H1 (cell line): ENCODE results near the gene GNB5. TPM values are rescaled to one million over a fixed set of nuclear protein-coding genes. Genes with fewer than 3 reads are reported as not detected.
A peak's percentile ranks its signal among the peaks of the same experiment; 100 is the strongest.

Experiments
- CTCF ChIA-PET: fragments of 300-600 bp; sonication (Branson Sonifier 250); formaldehyde crosslinking; loops from one replicate; lab custom pipeline; 2021; ENCODE audit not compliant: partially characterized antibody; lab: Charles Lee
- POLR2A ChIA-PET: fragments of 300-600 bp; sonication (Branson Sonifier 250); formaldehyde crosslinking; loops from one replicate; lab custom pipeline; 2021; ENCODE audit warnings: inconsistent platforms; ENCODE audit not compliant: partially characterized antibody; lab: Charles Lee
- DNase-seq, 2 experiments: peaks; one replicate each; pipeline versions ENCODE4 v3.0.0 to v3.0.0-alpha.2; 2010 to 2022; ENCODE audit warnings: low spot score in 2 of 2, low read depth in 1 of 2, mixed read lengths in 1 of 2
- FAIRE-seq: peaks from 2 replicates; lab custom pipeline; 2011; peaks lifted over from hg19 to GRCh38; lab: Jason Lieb, UNC
- H2AFZ ChIP-seq: 2 replicates; pipeline ENCODE4 v1.8.1; 2012; ENCODE audit warnings: low read length, inconsistent platforms
- H2AK5ac ChIP-seq: 2 replicates; pipeline ENCODE4 v1.6.1; 2013; ENCODE audit warnings: low read depth, low read length
- H2BK120ac ChIP-seq: replicated peaks from 2 replicates; pipeline ENCODE3; 2013; ENCODE audit warnings: low read depth, low read length, inconsistent platforms
- H2BK12ac ChIP-seq: 2 replicates; pipeline ENCODE4 v1.6.1; 2013; ENCODE audit warnings: low read depth, low read length
- H2BK15ac ChIP-seq: 2 replicates; pipeline ENCODE4 v1.6.1; 2013; ENCODE audit warnings: low read length
- H2BK20ac ChIP-seq: 2 replicates; pipeline ENCODE4 v1.6.1; 2013; ENCODE audit warnings: low read length
- H2BK5ac ChIP-seq: 2 replicates; pipeline ENCODE4 v1.6.1; 2013; ENCODE audit warnings: low read depth, low read length
- H3K14ac ChIP-seq: 2 replicates; pipeline ENCODE4 v1.6.1; 2013; ENCODE audit warnings: inconsistent platforms; ENCODE audit not compliant: insufficient read length
- H3K18ac ChIP-seq: 2 replicates; pipeline ENCODE4 v1.6.1; 2013; ENCODE audit warnings: low read length; ENCODE audit errors: extremely low read depth
- H3K23ac ChIP-seq: 2 replicates; pipeline ENCODE4 v1.6.1; 2013; ENCODE audit warnings: inconsistent platforms; ENCODE audit not compliant: insufficient read length
- H3K23me2 ChIP-seq: 2 replicates; pipeline ENCODE4 v1.6.1; 2013; ENCODE audit warnings: low read depth, low read length
- H3K27ac ChIP-seq: 2 replicates; pipeline ENCODE4 v1.6.1; 2011; ENCODE audit warnings: low read depth, low read length, inconsistent platforms
- H3K27me3 ChIP-seq, 4 experiments: replicated peaks in 1 of 4; 1 replicate in 1 of 4; 2 replicates in 3 of 4; pipeline versions ENCODE4 v1.6.1 to v1.8.1; 2011 to 2013; ENCODE audit warnings: low read length in 3 of 4, mild to moderate bottlenecking in 3 of 4, inconsistent platforms in 2 of 4, mixed read lengths in 2 of 4, moderate library complexity in 1 of 4; ENCODE audit not compliant: control insufficient read depth in 3 of 4, insufficient read depth in 3 of 4; ENCODE audit errors: extremely low read depth in 1 of 4
- H3K36me3 ChIP-seq, 4 experiments: 2 replicates each; pipeline versions ENCODE4 v1.6.1 to v1.8.1; 2011 to 2013; ENCODE audit warnings: mild to moderate bottlenecking in 4 of 4, low read length in 3 of 4, moderate library complexity in 2 of 4, control low read depth in 1 of 4, inconsistent platforms in 1 of 4; ENCODE audit not compliant: insufficient read depth in 4 of 4, control insufficient read depth in 2 of 4
- H3K4ac ChIP-seq: replicated peaks from 2 replicates; pipeline ENCODE3; 2013; ENCODE audit warnings: low read length, low read depth, mixed read lengths, inconsistent platforms; ENCODE audit not compliant: insufficient read length
- H3K4me1 ChIP-seq, 4 experiments: replicated peaks in 1 of 4; 1 replicate in 1 of 4; 2 replicates in 3 of 4; pipeline versions ENCODE4 v1.6.1 to v1.8.1; 2011 to 2013; ENCODE audit warnings: low read length in 3 of 4, inconsistent platforms in 2 of 4, mixed read lengths in 1 of 4; ENCODE audit not compliant: insufficient read depth in 4 of 4, control insufficient read depth in 3 of 4
- H3K4me2 ChIP-seq, 2 experiments: 2 replicates each; pipeline versions ENCODE4 v1.6.1 to v1.8.1; 2011 to 2013; ENCODE audit warnings: low read depth in 2 of 2, low read length in 2 of 2, control low read depth in 1 of 2, inconsistent platforms in 1 of 2, mild to moderate bottlenecking in 1 of 2; ENCODE audit not compliant: insufficient read depth in 1 of 2
- H3K4me3 ChIP-seq, 4 experiments: fragments of 200-600, 300-600 bp in 1 of 4; sonication (generic), shearing (Covaris generic), sonication (Bioruptor Twin) in 1 of 4; 2 replicates each; pipeline versions ENCODE4 v1.5.1 to v1.8.1; 2011 to 2016; ENCODE audit warnings: low read length in 4 of 4, low read depth in 3 of 4, control low read depth in 2 of 4, inconsistent platforms in 2 of 4, mild to moderate bottlenecking in 2 of 4, mixed read lengths in 1 of 4, moderate library complexity in 1 of 4; ENCODE audit not compliant: insufficient read depth in 2 of 4; ENCODE audit errors: extremely low read depth in 1 of 4
- H3K56ac ChIP-seq: replicated peaks from 2 replicates; pipeline ENCODE3; 2013; ENCODE audit warnings: low read depth, mild to moderate bottlenecking, mixed read lengths, low read length, inconsistent platforms; ENCODE audit not compliant: insufficient read length
- H3K79me1 ChIP-seq: 2 replicates; pipeline ENCODE4 v1.6.1; 2013; ENCODE audit warnings: low read depth, low read length, control low read depth
- H3K79me2 ChIP-seq, 2 experiments: 2 replicates each; pipeline versions ENCODE4 v1.6.1 to v1.8.1; 2012 to 2013; ENCODE audit warnings: low read length in 2 of 2, mild to moderate bottlenecking in 2 of 2, inconsistent platforms in 1 of 2; ENCODE audit not compliant: insufficient read depth in 2 of 2, control insufficient read depth in 1 of 2
- H3K9ac ChIP-seq, 4 experiments: replicated peaks in 1 of 4; 1 replicate in 1 of 4; 2 replicates in 3 of 4; pipeline versions ENCODE4 v1.6.1 to v1.8.1; 2011 to 2013; ENCODE audit warnings: low read depth in 3 of 4, low read length in 3 of 4, control low read depth in 2 of 4, mild to moderate bottlenecking in 2 of 4, moderate library complexity in 2 of 4, inconsistent platforms in 1 of 4; ENCODE audit errors: extremely low read depth in 1 of 4
- H3K9me3 ChIP-seq, 2 experiments: 2 replicates each; pipeline versions ENCODE4 v1.6.1 to v1.8.1; 2012 to 2013; ENCODE audit warnings: mild to moderate bottlenecking in 2 of 2, moderate library complexity in 2 of 2, control low read depth in 1 of 2, inconsistent platforms in 1 of 2, low read depth in 1 of 2, low read length in 1 of 2, mixed read lengths in 1 of 2; ENCODE audit not compliant: insufficient read depth in 2 of 2
- H4K20me1 ChIP-seq, 2 experiments: replicated peaks in 1 of 2; 2 replicates each; pipeline versions ENCODE3 to v1.8.1; 2011 to 2013; ENCODE audit warnings: inconsistent platforms in 2 of 2, low read length in 2 of 2, mild to moderate bottlenecking in 1 of 2; ENCODE audit not compliant: insufficient read depth in 2 of 2, control insufficient read depth in 1 of 2
- H4K5ac ChIP-seq: 2 replicates; pipeline ENCODE4 v1.6.1; 2013; ENCODE audit warnings: low read length, low read depth, mixed read lengths, inconsistent platforms; ENCODE audit not compliant: insufficient read length
- H4K8ac ChIP-seq: 2 replicates; pipeline ENCODE4 v1.8.0; 2013; ENCODE audit warnings: mild to moderate bottlenecking, moderate library complexity, low read length, inconsistent platforms; ENCODE audit not compliant: insufficient read depth; ENCODE audit errors: extremely low read depth
- H4K91ac ChIP-seq: replicated peaks from 2 replicates; pipeline ENCODE3; 2013; ENCODE audit warnings: low read length, mixed read lengths, inconsistent platforms; ENCODE audit not compliant: insufficient read length
- GABPA ChIP-seq: IDR thresholded peaks from 2 replicates; pipeline ENCODE4 v1.6.1; 2011; ENCODE audit warnings: mild to moderate bottlenecking, low read length, moderate library complexity, borderline replicate concordance; ENCODE audit not compliant: insufficient read depth
- JUN ChIP-seq: IDR thresholded peaks from 2 replicates; pipeline ENCODE4 v1.6.1; 2011; ENCODE audit warnings: low read depth, mild to moderate bottlenecking, improper control_type of control experiment, low read length
- TAF7 ChIP-seq: optimal IDR thresholded peaks from 2 replicates; pipeline ENCODE3; 2011; ENCODE audit warnings: low read depth, mild to moderate bottlenecking, inconsistent platforms, low read length, moderate library complexity, borderline replicate concordance
- WGBS, 2 experiments: shearing (Covaris generic) in 1 of 2; methylation state at CpG; one replicate each; pipeline versions ENCODE4 v1.1.6 to v1.1.7; 2013 to 2015; ENCODE audit warnings: low lambda C conversion rate in 2 of 2, mixed read lengths in 2 of 2, inconsistent platforms in 1 of 2, low coverage in 1 of 2, missing lambda C conversion rate in 1 of 2; ENCODE audit not compliant: insufficient replicate concordance in 2 of 2, insufficient coverage in 1 of 2, insufficient read length in 1 of 2; ENCODE audit errors: extremely low coverage in 1 of 2, missing lambda C conversion rate in 1 of 2; 5-methylcytosine and 5-hydroxymethylcytosine counted together
- polyA plus RNA-seq, 7 experiments: library from polyadenylated mRNA; depleted of rRNA in 3 of 7; stranded (reverse) in 5 of 7; unstranded in 2 of 7; fragments of >200 nt in 5 of 7; fragments of 200-250 nt in 2 of 7; gene quantifications; 1 replicate in 5 of 7; 2 replicates in 1 of 7; 4 replicates in 1 of 7; pipeline versions ENCODE4 v1.2.1 to v1.2.3, GENCODE V29; 2011 to 2013; ENCODE audit warnings: missing spikeins in 2 of 7, mixed read lengths in 2 of 7
- total RNA-seq: library from RNA; stranded (reverse); fragmentation: NEBNext Ultra II Directional; extraction: Animal tissue kit (Norgen Biotek cat#: 25700); gene quantifications from 2 replicates; pipeline ENCODE4 v1.2.1, GENCODE V29; 2021

GNB5 gene
- total and polyA plus RNA-seq, 2 of the 8 experiments (the other 6 are each of a cell fraction or from before 2014, with no cell fraction given): 21.7 to 42.5 TPM

DNA sequence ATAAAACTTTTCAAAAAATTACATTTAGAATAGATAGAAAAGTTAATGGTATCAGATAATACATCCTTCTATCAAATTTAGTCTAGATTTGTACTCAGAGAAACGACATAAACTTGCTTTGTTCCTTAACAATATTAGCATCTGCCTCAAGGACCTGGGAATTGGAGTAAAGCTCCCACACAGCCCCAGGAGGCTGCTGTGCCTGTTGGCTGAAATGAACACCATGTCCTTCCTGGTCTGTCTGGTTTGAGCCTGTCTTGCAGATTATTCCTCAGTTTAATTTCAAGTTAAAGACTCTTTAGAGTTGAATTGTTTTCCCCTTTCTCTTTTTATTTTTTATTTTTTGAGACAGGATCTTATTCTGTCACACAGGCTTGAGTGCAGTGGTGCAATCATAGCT lies 19.4 kb downstream of the GNB5 start:
- Histone ChIP-seq H2BK20ac (no peak overlapping the region), H3K9ac (no peak overlapping the region), H3K4me3 (no peak overlapping the region), H3K36me3 (no peaks in the 10 kb centered on the region; a peak in 1 of 8 replicates), H3K23me2 (no peaks in the 10 kb centered on the region), H2BK120ac (no peak overlapping the region), H3K56ac (no peak overlapping the region), H3K4me2 (no peak overlapping the region), H3K79me2 (peaks cover 0 to 21% of the 10 kb centered on the region in 2 experiments; a peak in 2 of 4 replicates), H3K23ac (no peak overlapping the region), H4K8ac (no peak overlapping the region), H2AFZ (no peak overlapping the region), H3K4me1 (peaks cover 0 to 4% (median 0%) of the 10 kb centered on the region in 4 experiments; a peak in 1 of 7 replicates), H3K4ac (no peak overlapping the region), H4K91ac (no peak overlapping the region), H3K27ac (no peak overlapping the region)
- peak in 1 of 2 experiments; percentile 20 for DNase-seq
- WGBS, 2 experiments: 30% methylated on average over 1 of the region's 1 CpG; no CpG with 5 or more reads in 1 of the 2 experiments
- ChIA-PET POLR2A (interaction anchor here (0.7 to 2.0 kb wide), 2 partner anchors 8 to 29 kb away, joined by 3 to 9 read pairs; no protein-coding TSS in a partner anchor), CTCF (interaction anchor here (0.8 to 11.2 kb wide), 8 partner anchors 8 to 56 kb away, joined by 3 to 95 read pairs (median 8); no protein-coding TSS in a partner anchor)
- no peak for TF ChIP-seq TAF7
- TF ChIP-seq JUN: no peak
- TF ChIP-seq GABPA: no peak
- TF ChIP-seq, all 59 proteins: peak for 0
- Histone ChIP-seq H4K20me1 (peaks cover 1 to 3% of the 10 kb centered on the region in 2 experiments), H2BK12ac (no peak overlapping the region), H2BK15ac (no peak overlapping the region), H2BK5ac (no peak overlapping the region), H4K5ac (no peak overlapping the region), H3K27me3 (no peaks in the 10 kb centered on the region), H3K14ac (no peak overlapping the region), H3K9me3 (0 out of 4 replicates have a peak, but pooled peaks cover 0 to 3% of the 10 kb centered on the region in 2 experiments), H3K79me1 (peaks cover 2% of the 10 kb centered on the region), H2AK5ac (no peak overlapping the region), H3K18ac (no peak overlapping the region)
- no peak for FAIRE-seq
